ENCODE measurements around the gene FLT4.

Gene FLT4

GRCh38 chr5:180596668-180597231 lies 52.6 kb downstream of the FLT4 start:
- no peak for TF ChIP-seq CTCF (IDR thresholded peaks at IDR 0.05; ENCODE audit: extremely low read depth, insufficient read depth, missing control alignments)
- in situ Hi-C loops (cut with MboI; ENCODE audit: low pct_unique_long_range_greater_than_20kb, low sequenced_read_pairs, unreplicated experiment) = no loop called here
- no peak for DNase-seq (ENCODE audit: low spot score)

- in situ Hi-C loops (cut with MboI; ENCODE audit: low pct_unique_long_range_greater_than_20kb, low sequenced_read_pairs, unreplicated experiment) = no loop called here
- DNase-seq (ENCODE audit: low spot score) = no peak
- TF ChIP-seq CTCF (IDR thresholded peaks at IDR 0.05; ENCODE audit: extremely low read depth, insufficient read depth, missing control alignments) = no peak
These were observed 53.2 kb downstream of the FLT4 start for GRCh38 chr5:180596115-180596667.

- TF ChIP-seq CTCF (IDR thresholded peaks at IDR 0.05; ENCODE audit: extremely low read depth, insufficient read depth, missing control alignments) = no peak
- in situ Hi-C loops (cut with MboI; ENCODE audit: low pct_unique_long_range_greater_than_20kb, low sequenced_read_pairs, unreplicated experiment) = no loop called here
- peak; percentile 12 for DNase-seq (ENCODE audit: low spot score)
These were observed 53.9 kb downstream of the FLT4 start for GRCh38 chr5:180595381-180596114.

GRCh38 chr5:180595046-180595379 lies 54.4 kb downstream of the FLT4 start:
- in situ Hi-C loops (cut with MboI; ENCODE audit: low pct_unique_long_range_greater_than_20kb, low sequenced_read_pairs, unreplicated experiment) = no loop called here
- no peak for DNase-seq (ENCODE audit: low spot score)
- no peak for TF ChIP-seq CTCF (IDR thresholded peaks at IDR 0.05; ENCODE audit: extremely low read depth, insufficient read depth, missing control alignments)

GRCh38 chr5:180594311-180595045 lies 54.9 kb downstream of the FLT4 start:
- in situ Hi-C loops (cut with MboI; ENCODE audit: low pct_unique_long_range_greater_than_20kb, low sequenced_read_pairs, unreplicated experiment) = no loop called here
- no peak for TF ChIP-seq CTCF (IDR thresholded peaks at IDR 0.05; ENCODE audit: extremely low read depth, insufficient read depth, missing control alignments)
- DNase-seq (ENCODE audit: low spot score) = no peak

GRCh38 chr5:180593446-180594206 lies 55.8 kb downstream of the FLT4 start:
- TF ChIP-seq CTCF (IDR thresholded peaks at IDR 0.05; ENCODE audit: extremely low read depth, insufficient read depth, missing control alignments) = no peak
- DNase-seq (ENCODE audit: low spot score) = no peak
- in situ Hi-C loops (cut with MboI; ENCODE audit: low pct_unique_long_range_greater_than_20kb, low sequenced_read_pairs, unreplicated experiment) = no loop called here

Measured in GM13977 (cell line).